K562 (cell line): ENCODE data around the gene ACBD6. TPM values are rescaled to one million over a fixed set of nuclear protein-coding genes. Genes with fewer than 3 reads are reported as not detected.

Experiments
- ATAC-seq: fragments of 200-7000 bp; cut with Tn5 transposase; 3 replicates; pipeline ENCODE4 v1.9.1; 2020; ENCODE audit warnings: moderate library complexity
- BruUV-seq: library from RNA; stranded (reverse); fragments of 400-500 nt; replicated peaks from 2 replicates; lab custom pipeline; 2021; lab: Mats Ljungman, UMichigan
- CTCF ChIA-PET: fragments of 300-600 bp; formaldehyde crosslinking; extraction: SDS; loops from one replicate; lab custom pipeline; 2021; ENCODE audit warnings: low intra/inter-chr PET ratio; lab: Yijun Ruan, JAX
- POLR2A ChIA-PET: fragments of 300-600, 350-650 bp; sonication (Branson Sonifier 250); formaldehyde crosslinking; extraction: SDS; loops from one replicate; lab custom pipeline; 2021; ENCODE audit warnings: antibody characterized with exemption, inconsistent platforms; lab: Yijun Ruan, JAX
- DNase-seq, 4 experiments: peaks; one replicate each; pipeline versions ENCODE4 v3.0.0 to v3.0.0-alpha.2; 2011 to 2018; ENCODE audit warnings: low spot score in 3 of 4, mixed read lengths in 3 of 4; ENCODE audit errors: extremely low read depth in 1 of 4
- FAIRE-seq: peaks from 2 replicates; lab custom pipeline; 2011; peaks lifted over from hg19 to GRCh38; lab: Jason Lieb, UNC
- H2AFZ ChIP-seq: 2 replicates; pipeline ENCODE4 v1.6.0; 2011; ENCODE audit warnings: low read depth, low read length, control low read depth, inconsistent platforms
- H3K27ac ChIP-seq: fragments of 200-600 bp; 3 replicates; pipeline ENCODE4 v1.8.0; 2011; ENCODE audit warnings: low read depth, mild to moderate bottlenecking, control low read depth, inconsistent platforms, low read length, moderate library complexity, mixed read lengths; ENCODE audit errors: extremely low read depth
- H3K27me3 ChIP-seq, 2 experiments: fragments of 300-600 bp in 1 of 2; 2 replicates in 1 of 2; 3 replicates in 1 of 2; pipeline versions ENCODE4 v1.6.0 to v1.8.0; 2011; ENCODE audit warnings: inconsistent platforms in 2 of 2, low read length in 2 of 2, mild to moderate bottlenecking in 1 of 2, mixed read lengths in 1 of 2, moderate library complexity in 1 of 2; ENCODE audit not compliant: control insufficient read depth in 2 of 2, insufficient read depth in 2 of 2
- H3K36me3 ChIP-seq: fragments of 300-600 bp; 3 replicates; pipeline ENCODE4 v1.8.0; 2011; ENCODE audit warnings: mild to moderate bottlenecking, low read length, inconsistent platforms; ENCODE audit not compliant: control insufficient read depth, insufficient read depth
- H3K4me1 ChIP-seq, 2 experiments: fragments of 200-600 bp in 1 of 2; replicated peaks in 1 of 2; 2 replicates in 1 of 2; 3 replicates in 1 of 2; pipeline versions ENCODE4 v1.5.1 to v1.8.0; 2011; ENCODE audit warnings: inconsistent platforms in 2 of 2, low read length in 2 of 2, mild to moderate bottlenecking in 1 of 2, mixed read lengths in 1 of 2, moderate library complexity in 1 of 2; ENCODE audit not compliant: control insufficient read depth in 2 of 2, insufficient read depth in 2 of 2
- H3K4me2 ChIP-seq: 2 replicates; pipeline ENCODE4 v1.6.1; 2011; ENCODE audit warnings: low read length, control low read depth, inconsistent platforms, mixed read lengths; ENCODE audit not compliant: insufficient read depth
- H3K4me3 ChIP-seq: fragments of 200-600 bp; sonication (generic), shearing (Covaris generic); 2 replicates; pipeline ENCODE4 v1.5.1; 2016; ENCODE audit warnings: control low read depth, inconsistent platforms
- H3K79me2 ChIP-seq: fragments of 200-600 bp; 3 replicates; pipeline ENCODE4 v1.8.0; 2011; ENCODE audit warnings: low read length, inconsistent platforms; ENCODE audit not compliant: control insufficient read depth, insufficient read depth
- H3K9ac ChIP-seq, 2 experiments: 2 replicates each; pipeline versions ENCODE4 v1.6.0 to v1.6.1; 2011; ENCODE audit warnings: low read depth in 2 of 2, low read length in 2 of 2, control low read depth in 1 of 2, inconsistent platforms in 1 of 2, mild to moderate bottlenecking in 1 of 2, mixed read lengths in 1 of 2; ENCODE audit not compliant: insufficient read depth in 1 of 2
- H3K9me1 ChIP-seq: one replicate; pipeline ENCODE4 v1.6.0; 2011; ENCODE audit warnings: inconsistent platforms, mild to moderate bottlenecking, low read length, moderate library complexity; ENCODE audit not compliant: control insufficient read depth, insufficient read depth
- H3K9me3 ChIP-seq: replicated peaks from 2 replicates; pipeline ENCODE4 v1.5.1; 2011; ENCODE audit warnings: low read depth, low read length, inconsistent platforms; ENCODE audit not compliant: control insufficient read depth, insufficient read depth
- H4K20me1 ChIP-seq: replicated peaks from 2 replicates; pipeline ENCODE4 v1.6.1; 2011; ENCODE audit warnings: low read length, inconsistent platforms, mixed read lengths; ENCODE audit not compliant: control insufficient read depth, insufficient read depth
- HIVEP1 ChIP-seq: fragments of 250-450 bp; sonication (Bioruptor Pico); IDR thresholded peaks from 2 replicates; pipeline ENCODE4 v1.4.0; 2020; ENCODE audit warnings: mild to moderate bottlenecking
- HNRNPL ChIP-seq: fragments of 200-400 bp; formaldehyde crosslinking; IDR thresholded peaks from 2 replicates; pipeline ENCODE4 v1.6.1; 2017; ENCODE audit warnings: low read depth, mild to moderate bottlenecking, low read length
- LEF1 ChIP-seq: fragments of 450-650 bp; IDR thresholded peaks from 2 replicates; pipeline ENCODE4 v1.6.1; 2016; ENCODE audit warnings: mild to moderate bottlenecking
- MCM5 ChIP-seq: fragments of 450-650 bp; IDR thresholded peaks from 2 replicates; pipeline ENCODE4 v1.6.1; 2016; ENCODE audit warnings: low read depth
- POLR2H ChIP-seq: IDR thresholded peaks from 2 replicates; pipeline ENCODE4 v1.6.1; 2016; ENCODE audit warnings: missing genetic modification characterization, low read depth, mild to moderate bottlenecking, control low read depth, missing compliant biosample characterization, moderate library complexity
- POLR3A ChIP-seq: IDR thresholded peaks from 2 replicates; pipeline ENCODE4 v1.6.1; 2011; ENCODE audit warnings: borderline replicate concordance, mild to moderate bottlenecking, moderate library complexity; ENCODE audit not compliant: insufficient read length, insufficient read depth; ENCODE audit errors: extremely low read depth
- RBM25 ChIP-seq: fragments of 200-400 bp; formaldehyde crosslinking; IDR thresholded peaks from 2 replicates; pipeline ENCODE4 v1.6.1; 2018; ENCODE audit warnings: low read length, low read depth, moderate library complexity; ENCODE audit not compliant: severe bottlenecking
- SIN3A ChIP-seq, 2 experiments: fragments of 150-350 bp in 1 of 2; IDR thresholded peaks; 2 replicates each; pipeline ENCODE4 v1.6.1; 2011 to 2016; ENCODE audit warnings: borderline replicate concordance in 2 of 2, low read depth in 2 of 2, low read length in 2 of 2, mild to moderate bottlenecking in 2 of 2, moderate library complexity in 2 of 2; ENCODE audit not compliant: control insufficient read depth in 1 of 2
- ZNF134 ChIP-seq: fragments of 250-450 bp; sonication (Bioruptor Pico); conservative IDR thresholded peaks from 2 replicates; pipeline ENCODE4 v1.4.0; 2020
- ZNF436 ChIP-seq: fragments of 250-450, 450-650 bp; sonication (Bioruptor Pico); formaldehyde crosslinking; IDR thresholded peaks from 2 replicates; pipeline ENCODE4 v1.7.0; 2020; ENCODE audit warnings: mild to moderate bottlenecking
- ZNF76 ChIP-seq: fragments of 250-450 bp; sonication (Bioruptor Pico); IDR thresholded peaks from 2 replicates; pipeline ENCODE4 v1.4.0; 2020; ENCODE audit warnings: mild to moderate bottlenecking, moderate library complexity, borderline replicate concordance
- WGBS: fragments of 100-300 bp; shearing (Covaris generic); methylation state at CpG from one replicate; pipeline ENCODE4 v1.1.6; 2016; ENCODE audit warnings: low coverage, mixed read lengths; ENCODE audit not compliant: insufficient coverage; ENCODE audit errors: missing lambda C conversion rate; 5-methylcytosine and 5-hydroxymethylcytosine counted together
- in situ Hi-C: fragments of 300-500 bp; cut with MboI; formaldehyde crosslinking; loops from 4 replicates; pipeline ENCODE4 v1.15.0; 2018; ENCODE audit warnings: inconsistent platforms, mixed read lengths
- intact Hi-C: fragments of 100-400 bp; cut with micrococcal nuclease; formaldehyde crosslinking; loops from 2 replicates; pipeline ENCODE4 v1.14.2; 2022
- polyA plus RNA-seq, 8 experiments: library from polyadenylated mRNA; depleted of rRNA in 4 of 8; stranded (reverse) in 5 of 8; unstranded in 3 of 8; fragments of >200 nt; fragmentation: Nextera tagmentation in 2 of 8; fragmentation: Illumina TruSeq in 1 of 8; extraction: Ambion mirVana in 2 of 8; extraction: Trizol in 1 of 8; gene quantifications; 2 replicates each; pipeline versions ENCODE4 v1.2.1 to v1.2.3, GENCODE V29; 2011 to 2014; ENCODE audit warnings: inconsistent platforms in 1 of 8, missing spikeins in 1 of 8
- total RNA-seq, 7 experiments: library from RNA; depleted of rRNA in 6 of 7; stranded (reverse); fragments of >200 nt in 6 of 7; fragmentation: Illumina TruSeq in 2 of 7; extraction: Trizol in 2 of 7; gene quantifications; 2 replicates each; pipeline versions ENCODE4 v1.2.1 to v1.2.3, GENCODE V29; 2011 to 2021; ENCODE audit warnings: low replicate concordance in 1 of 7

ACBD6 gene
- total and polyA plus RNA-seq, 9 of the 15 experiments (the other 6 are each of a cell fraction or from before 2014, with no cell fraction given) = 16.9 to 107 (median 77.7) TPM

GRCh38 chr1:180376253-180376652 is 126.1 kb downstream of the ACBD6 start:
- intact Hi-C loops (no loop called here), in situ Hi-C loops (no loop called here)
- TF ChIP-seq RBM25 (peak; percentile 24), ZNF134 (no peak)
- ChIA-PET CTCF (no interaction called here), POLR2A (no interaction called here)
- no TSS peak for BruUV-seq
- no peak overlapping the region for H2AFZ ChIP-seq
- H3K4me2 ChIP-seq = no peak overlapping the region
- H3K4me1 ChIP-seq = no peaks in the 10 kb centered on the region
- FAIRE-seq (no peak), ATAC-seq (no peak), DNase-seq (no peak)
- no peaks in the 10 kb centered on the region for H3K36me3 ChIP-seq
- no peaks in the 10 kb centered on the region for H3K27me3 ChIP-seq
- H3K9me3 ChIP-seq = peaks cover 8% of the 10 kb centered on the region
- H3K4me3 ChIP-seq = no peak overlapping the region
- H3K79me2 ChIP-seq = peaks cover 22% of the 10 kb centered on the region
- no peaks in the 10 kb centered on the region for H3K9me1 ChIP-seq
- no peak overlapping the region for H3K9ac ChIP-seq
- no peaks in the 10 kb centered on the region for H4K20me1 ChIP-seq
- WGBS = 92% methylated on average over 1 of the region's 1 CpG
- H3K27ac ChIP-seq = no peak overlapping the region

- H3K9me1 ChIP-seq = no peaks in the 10 kb centered on the region
- no peaks in the 10 kb centered on the region for H3K9me3 ChIP-seq
- TF ChIP-seq HIVEP1 (CRISPR knock-in tag) (no peak), MCM5 (no peak), ZNF436 (no peak), ZNF76 (CRISPR knock-in tag) (no peak), LEF1 (no peak), HNRNPL (no peak), SIN3A (IDR thresholded peaks at IDR 0.05; ENCODE audit: borderline replicate concordance in 2 of 2, control insufficient read depth in 1 of 2, low read depth in 2 of 2, low read length in 2 of 2) (no peak), POLR2H (no peak), POLR3A (no peak)
- no peaks in the 10 kb centered on the region for H3K27me3 ChIP-seq
- H2AFZ ChIP-seq = no peak overlapping the region
- FAIRE-seq = no peak
- in situ Hi-C loops (no loop called here), intact Hi-C loops (no loop called here)
- no peak overlapping the region for H3K27ac ChIP-seq
- H3K36me3 ChIP-seq = no peaks in the 10 kb centered on the region
- DNase-seq = no peak
- ChIA-PET POLR2A (interaction anchor here (1.0 kb wide), 1 partner anchor 10 kb away, joined by 4 read pairs; no protein-coding TSS in a partner anchor), CTCF (no interaction called here)
- WGBS = 91% methylated on average over 4 of the region's 4 CpGs
- no peaks in the 10 kb centered on the region for H3K79me2 ChIP-seq
- H3K4me2 ChIP-seq = no peak overlapping the region
- H4K20me1 ChIP-seq = no peaks in the 10 kb centered on the region
- BruUV-seq = no TSS peak
- no peaks in the 10 kb centered on the region for H3K4me1 ChIP-seq
- no peak overlapping the region for H3K4me3 ChIP-seq
- H3K9ac ChIP-seq = no peak overlapping the region
- ATAC-seq = no peak
Measured at GRCh38 chr1:180372728-180373127, 129.6 kb downstream of the ACBD6 start.
